Mucosa of descending colon (tissue), 3 donors: ENCODE data around the gene RIMKLA. TPM values are rescaled to one million over a fixed set of nuclear protein-coding genes. Genes with fewer than 3 reads are reported as not detected.

ENCODE experiments used
- ATAC-seq: fragments of 200-7000 bp; cut with Tn5 transposase; one replicate; pipeline ENCODE4 v1.9.1; 2020; ENCODE audit warnings: mild to moderate bottlenecking, moderate library complexity
- DNase-seq, 3 donors: peaks; one replicate each; pipeline ENCODE4 v3.0.0-alpha.2; 2020
- H3K36me3 ChIP-seq: fragments of 200-600 bp; one replicate; pipeline ENCODE4 v1.8.0; 2021; ENCODE audit warnings: low read depth, mild to moderate bottlenecking
- H3K4me1 ChIP-seq: fragments of 200-600 bp; one replicate; pipeline ENCODE4 v1.8.0; 2021; ENCODE audit warnings: low read depth, mild to moderate bottlenecking
- H3K4me3 ChIP-seq: fragments of 200-600 bp; one replicate; pipeline ENCODE4 v1.8.0; 2021; ENCODE audit warnings: mild to moderate bottlenecking
- H3K9me3 ChIP-seq: fragments of 200-600 bp; one replicate; pipeline ENCODE4 v1.8.0; 2021; ENCODE audit warnings: mild to moderate bottlenecking
- CTCF ChIP-seq: fragments of 200-600 bp; IDR thresholded peaks from one replicate; pipeline ENCODE4 v1.8.0; 2022; ENCODE audit warnings: antibody characterized with exemption, mild to moderate bottlenecking
- intact Hi-C, 2 donors: fragments of 100-400 bp; cut with DNase I in 1 of 2; cut with micrococcal nuclease in 1 of 2; formaldehyde crosslinking; loops; one replicate each; pipeline versions ENCODE4 v1.11.0 to v1.11.1; 2022; cut with DNase I, micrococcal nuclease
- total RNA-seq, 3 donors: library from RNA; stranded (reverse); fragmentation: NEBNext Ultra II Directional in 2 of 3; extraction: Animal tissue kit (Norgen Biotek cat#: 25700) in 2 of 3; gene quantifications; one replicate each; pipeline versions ENCODE4 v1.2.1 to v1.2.4, GENCODE V29; 2021 to 2023
- donor health status: DM: no; HTN: no; CAD: no; lungs with moderate emphysema.
- donor health status: DM: no; HTN: no; CAD: no.
- donor health status: DM: no; HTN: yes; CAD: no.

The RIMKLA gene
- total RNA-seq, 3 donors from 2014 or later, result 13.3 to 18.9 (median 14.5) TPM

- ATAC-seq (peak; percentile 71), DNase-seq (no peak)
- intact Hi-C loops, result no loop called here
- H3K9me3 ChIP-seq, result no peaks in the 10 kb centered on the region
- H3K4me3 ChIP-seq, result no peak overlapping the region
- no peak for TF ChIP-seq CTCF
- peaks cover 12% of the 10 kb centered on the region for H3K4me1 ChIP-seq
- H3K36me3 ChIP-seq, result no peaks in the 10 kb centered on the region
Measured at GRCh38 chr1:42392255-42392654, 11.7 kb downstream of the RIMKLA start.

GRCh38 chr1:42392967-42393848 is 12.6 kb downstream of the RIMKLA start:
- H3K36me3 ChIP-seq, result no peaks in the 10 kb centered on the region
- DNase-seq (peak in 1 of 3 donors; percentile 70), ATAC-seq (peak; percentile 86)
- H3K4me1 ChIP-seq, result peaks cover 12% of the 10 kb centered on the region
- no peak for TF ChIP-seq CTCF
- intact Hi-C loops, result no loop called here
- H3K9me3 ChIP-seq, result no peaks in the 10 kb centered on the region
- H3K4me3 ChIP-seq, result no peak overlapping the region

- intact Hi-C loops, result no loop called here
- no peak for TF ChIP-seq CTCF
- H3K4me3 ChIP-seq, result no peak overlapping the region
- no peak for DNase-seq
- no peaks in the 10 kb centered on the region for H3K9me3 ChIP-seq
- H3K36me3 ChIP-seq, result no peaks in the 10 kb centered on the region
- ATAC-seq, result no peak
- H3K4me1 ChIP-seq, result no peaks in the 10 kb centered on the region
Measured at GRCh38 chr1:42399315-42400100, 18.9 kb downstream of the RIMKLA start.

- ATAC-seq, result peak; percentile 41
- intact Hi-C loops, result no loop called here
- no peak for TF ChIP-seq CTCF
Measured at GRCh38 chr1:42403880-42404400, 23.3 kb downstream of the RIMKLA start.

GRCh38 chr1:42414551-42415496 is 34.2 kb downstream of the RIMKLA start:
- DNase-seq, result no peak
- H3K4me3 ChIP-seq, result no peak overlapping the region
- H3K9me3 ChIP-seq, result no peaks in the 10 kb centered on the region
- ATAC-seq, result no peak
- no peak for TF ChIP-seq CTCF
- H3K4me1 ChIP-seq, result no peaks in the 10 kb centered on the region
- intact Hi-C loops, result no loop called here
- no peaks in the 10 kb centered on the region for H3K36me3 ChIP-seq

More at GRCh38 chr1:42403880-42404400, 23.3 kb downstream of the RIMKLA start:
- no peaks in the 10 kb centered on the region for H3K36me3 ChIP-seq
- DNase-seq, result no peak
- H3K4me1 ChIP-seq, result no peaks in the 10 kb centered on the region
- no peak overlapping the region for H3K4me3 ChIP-seq
- H3K9me3 ChIP-seq, result no peaks in the 10 kb centered on the region
